ENCODE data around the gene PLIN3.
"Not testable (repeated sequence)": the region's sequence is repeated elsewhere in the genome, so short reads cannot be mapped to it uniquely, and the experiment has no call there.

DNA sequence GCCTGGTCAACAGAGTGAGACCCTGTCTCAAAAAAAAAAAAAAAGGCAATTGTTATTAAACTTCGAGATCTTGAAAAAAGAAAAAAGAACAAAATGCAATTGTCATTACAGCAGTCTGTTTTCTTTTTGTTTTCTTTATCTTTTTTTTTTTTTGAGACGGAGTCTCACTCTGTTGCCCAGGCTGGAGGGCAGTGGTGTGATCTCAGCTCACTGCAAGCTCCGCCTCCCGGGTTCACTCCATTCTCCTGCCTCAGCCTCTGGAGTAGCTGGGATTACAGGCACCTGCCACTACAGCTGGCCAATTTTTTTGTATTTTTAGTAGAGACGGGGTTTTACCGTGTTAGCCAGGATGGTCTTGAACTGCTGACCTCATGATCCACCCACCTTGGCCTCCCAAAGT, 15.4 kb upstream of the PLIN3 start:
- TF ChIP-seq POLR2A, POLR2AphosphoS5 (IDR thresholded peaks at IDR 0.05): not testable (repeated sequence)
- TF ChIP-seq, protein P1, sequence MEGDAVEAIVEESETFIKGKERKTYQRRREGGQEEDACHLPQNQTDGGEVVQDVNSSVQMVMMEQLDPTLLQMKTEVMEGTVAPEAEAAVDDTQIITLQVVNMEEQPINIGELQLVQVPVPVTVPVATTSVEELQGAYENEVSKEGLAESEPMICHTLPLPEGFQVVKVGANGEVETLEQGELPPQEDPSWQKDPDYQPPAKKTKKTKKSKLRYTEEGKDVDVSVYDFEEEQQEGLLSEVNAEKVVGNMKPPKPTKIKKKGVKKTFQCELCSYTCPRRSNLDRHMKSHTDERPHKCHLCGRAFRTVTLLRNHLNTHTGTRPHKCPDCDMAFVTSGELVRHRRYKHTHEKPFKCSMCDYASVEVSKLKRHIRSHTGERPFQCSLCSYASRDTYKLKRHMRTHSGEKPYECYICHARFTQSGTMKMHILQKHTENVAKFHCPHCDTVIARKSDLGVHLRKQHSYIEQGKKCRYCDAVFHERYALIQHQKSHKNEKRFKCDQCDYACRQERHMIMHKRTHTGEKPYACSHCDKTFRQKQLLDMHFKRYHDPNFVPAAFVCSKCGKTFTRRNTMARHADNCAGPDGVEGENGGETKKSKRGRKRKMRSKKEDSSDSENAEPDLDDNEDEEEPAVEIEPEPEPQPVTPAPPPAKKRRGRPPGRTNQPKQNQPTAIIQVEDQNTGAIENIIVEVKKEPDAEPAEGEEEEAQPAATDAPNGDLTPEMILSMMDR (IDR thresholded peaks at IDR 0.05) = not testable (repeated sequence)
